ENCODE results near the gene CLCN5.

CLCN5 gene

GRCh38 chrX:49934729-49935128, 12.3 kb downstream of the CLCN5 start:
- DNase-seq, result no peak

GRCh38 chrX:49947781-49948180, 25.4 kb downstream of the CLCN5 start:
- no peak for DNase-seq

- DNase-seq, result no peak
These were observed 27.6 kb downstream of the CLCN5 start for GRCh38 chrX:49949961-49950360.

- no peak for DNase-seq
These were observed 29.3 kb downstream of the CLCN5 start for GRCh38 chrX:49951524-49952193.

- DNase-seq, result no peak
These were observed 33.9 kb downstream of the CLCN5 start for GRCh38 chrX:49956313-49956712.

- DNase-seq, result no peak
These were observed 36.5 kb downstream of the CLCN5 start for GRCh38 chrX:49958727-49959485.

GRCh38 chrX:49959602-49960001, 37.2 kb downstream of the CLCN5 start:
- DNase-seq, result no peak

- DNase-seq, result no peak
These were observed 37.7 kb downstream of the CLCN5 start for GRCh38 chrX:49960061-49960460.

GRCh38 chrX:49970674-49971073, 48.3 kb downstream of the CLCN5 start:
- no peak for DNase-seq

- no peak for DNase-seq
These were observed 50.0 kb downstream of the CLCN5 start for GRCh38 chrX:49972328-49972860.

- DNase-seq, result no peak
These were observed 54.3 kb downstream of the CLCN5 start for GRCh38 chrX:49976682-49977197.

- DNase-seq, result no peak
These were observed 55.1 kb downstream of the CLCN5 start for GRCh38 chrX:49977319-49978090.

- DNase-seq, result no peak
These were observed 55.8 kb downstream of the CLCN5 start for GRCh38 chrX:49978176-49978575.

- no peak for DNase-seq
These were observed 63.7 kb downstream of the CLCN5 start for GRCh38 chrX:49986058-49986457.

GRCh38 chrX:49987651-49988050, 65.3 kb downstream of the CLCN5 start:
- DNase-seq, result no peak

GRCh38 chrX:49988143-49988542, 65.7 kb downstream of the CLCN5 start:
- DNase-seq, result no peak

- no peak for DNase-seq
These were observed 69.4 kb downstream of the CLCN5 start for GRCh38 chrX:49991758-49992157.

- DNase-seq, result no peak
These were observed 70.5 kb downstream of the CLCN5 start for GRCh38 chrX:49992853-49993252.

- no peak for DNase-seq
These were observed 71.3 kb downstream of the CLCN5 start for GRCh38 chrX:49993661-49994060.

GRCh38 chrX:49995107-49995731, 72.8 kb downstream of the CLCN5 start:
- DNase-seq, result no peak

GRCh38 chrX:49995795-49996455, 73.5 kb downstream of the CLCN5 start:
- no peak for DNase-seq

- no peak for DNase-seq
These were observed 74.1 kb downstream of the CLCN5 start for GRCh38 chrX:49996474-49996873.
